Vagina (tissue), 2 donors: ENCODE data around the gene PCDHB12. TPM values are rescaled to one million over a fixed set of nuclear protein-coding genes. Genes with fewer than 3 reads are reported as not detected.
"Not testable (repeated sequence)": the region's sequence is repeated elsewhere in the genome, so short reads cannot be mapped to it uniquely, and the experiment has no call there.

Source experiments
- DNase-seq, 2 donors: peaks; one replicate each; pipeline ENCODE4 v3.0.0-alpha.2; 2017; ENCODE audit errors: extremely low spot score in 2 of 2
- H3K27ac ChIP-seq: fragments of 200-600 bp; sonication (generic); one replicate; pipeline ENCODE4 v1.5.1; 2019
- H3K27me3 ChIP-seq: fragments of 200-600 bp; sonication (generic); one replicate; pipeline ENCODE4 v1.5.1; 2019
- H3K36me3 ChIP-seq, 2 donors: fragments of 200-600 bp; sonication (generic); one replicate each; pipeline ENCODE4 v1.5.1; 2017 to 2019
- H3K4me1 ChIP-seq: fragments of 200-600 bp; sonication (generic); one replicate; pipeline ENCODE4 v1.5.1; 2019
- H3K4me3 ChIP-seq, 2 donors: fragments of 200-600 bp; sonication (generic); 1 replicate in 1 of 2; 2 replicates in 1 of 2; pipeline ENCODE4 v1.5.1; 2016 to 2019
- H3K9me3 ChIP-seq: fragments of 200-600 bp; sonication (generic); one replicate; pipeline ENCODE4 v1.5.1; 2019
- CTCF ChIP-seq, 3 experiments: fragments of 450-650 bp in 2 of 3; fragments of 200-600 bp in 1 of 3; sonication (generic) in 1 of 3; IDR thresholded peaks; one replicate each; pipeline ENCODE4 v1.5.1; 2017 to 2019; ENCODE audit warnings: antibody characterized with exemption in 3 of 3, mild to moderate bottlenecking in 2 of 3, moderate library complexity in 2 of 3
- POLR2A ChIP-seq, 2 donors: fragments of 450-650 bp; IDR thresholded peaks; one replicate each; pipeline ENCODE4 v1.6.1; 2017; ENCODE audit warnings: antibody characterized with exemption in 2 of 2, mild to moderate bottlenecking in 2 of 2, moderate library complexity in 2 of 2
- POLR2AphosphoS5 ChIP-seq, 2 donors: sonication (generic); formaldehyde crosslinking; IDR thresholded peaks; one replicate each; pipeline ENCODE4 v1.9.0; 2017; ENCODE audit warnings: antibody characterized with exemption in 2 of 2, mild to moderate bottlenecking in 2 of 2, low read depth in 1 of 2; ENCODE audit not compliant: insufficient read depth in 1 of 2
- intact Hi-C: fragments of 100-400 bp; cut with DNase I; formaldehyde crosslinking; loops from one replicate; pipeline ENCODE4 v1.15.1; 2023
- total RNA-seq: library from RNA; depleted of rRNA; stranded (reverse); fragments of >200 nt; gene quantifications from one replicate; pipeline ENCODE4 v1.2.3, GENCODE V29; 2016

PCDHB12 gene
- total RNA-seq: 2.5 TPM

- Histone ChIP-seq H3K27me3 (no peaks in the 10 kb centered on the region), H3K4me3 (peak within 1 kb of the TSS; percentile 2 to 22), H3K36me3 (no peaks in the 10 kb centered on the region), H3K4me1 (no peaks in the 10 kb centered on the region), H3K9me3 (peaks cover 13% of the 10 kb centered on the region), H3K27ac (no peak within 1 kb of the TSS)
- intact Hi-C loops: no loop called here
- DNase-seq: no peak
- no peak for TF ChIP-seq CTCF (IDR thresholded peaks at IDR 0.05)
- TF ChIP-seq POLR2AphosphoS5 (IDR thresholded peaks at IDR 0.05; ENCODE audit: insufficient read depth in 1 of 2, low read depth in 1 of 2): no peak
- TF ChIP-seq POLR2A (IDR thresholded peaks at IDR 0.05): no peak
These were observed at the start of gene PCDHB12 for GRCh38 chr5:141208478-141208877. TSS of gene PCDHB12 (plus strand) at chr5:141208719. CDS start at chr5:141208908, 189 bp downstream.

GRCh38 chr5:141172381-141173204 lies 35.9 kb upstream of the PCDHB12 start, which contains the start of gene PCDHB7:
TSS of gene PCDHB7 (plus strand) at chr5:141172644. CDS start at chr5:141172836, 192 bp downstream.
- peaks cover 15% of the 10 kb centered on the region for H3K9me3 ChIP-seq
- DNase-seq: no peak
- intact Hi-C loops: no loop called here
- H3K36me3 ChIP-seq: no peaks in the 10 kb centered on the region
- no peak within 1 kb of the TSS for H3K27ac ChIP-seq
- H3K4me1 ChIP-seq: no peaks in the 10 kb centered on the region
- H3K27me3 ChIP-seq: no peaks in the 10 kb centered on the region
- H3K4me3 ChIP-seq: peak within 1 kb of the TSS in 1 of 2 donors; percentile 9
- TF ChIP-seq POLR2AphosphoS5 (IDR thresholded peaks at IDR 0.05; ENCODE audit: insufficient read depth in 1 of 2, low read depth in 1 of 2): no peak

GRCh38 chr5:141174291-141175104 lies 34.0 kb upstream of the PCDHB12 start:
- not testable (repeated sequence) for H3K27me3 ChIP-seq, H3K4me1 ChIP-seq, H3K36me3 ChIP-seq, H3K4me3 ChIP-seq, H3K27ac ChIP-seq
- intact Hi-C loops: loop anchor here (5.0 kb wide), 1 partner anchor 1598 kb away; the partner anchor contains the start of gene ARHGAP26
- DNase-seq: peak in 1 of 2 donors; percentile 88
- peaks cover 25% of the 10 kb centered on the region for H3K9me3 ChIP-seq

GRCh38 chr5:141175933-141176332 lies 32.6 kb upstream of the PCDHB12 start:
- intact Hi-C loops: loop anchor here (5.0 kb wide), 1 partner anchor 1596 kb away; the partner anchor contains the start of gene ARHGAP26
- H3K9me3 ChIP-seq: peaks cover 29% of the 10 kb centered on the region
- H3K4me1 ChIP-seq: no peaks in the 10 kb centered on the region
- no peaks in the 10 kb centered on the region for H3K27me3 ChIP-seq
- TF ChIP-seq CTCF (IDR thresholded peaks at IDR 0.05): no peak
- TF ChIP-seq POLR2A (IDR thresholded peaks at IDR 0.05): no peak
- TF ChIP-seq POLR2AphosphoS5 (IDR thresholded peaks at IDR 0.05; ENCODE audit: insufficient read depth in 1 of 2, low read depth in 1 of 2): no peak
- H3K4me3 ChIP-seq: no peak overlapping the region
- no peak for DNase-seq
- no peaks in the 10 kb centered on the region for H3K36me3 ChIP-seq
- H3K27ac ChIP-seq: no peak overlapping the region

- H3K27me3 ChIP-seq, DNase-seq, H3K36me3 ChIP-seq, H3K27ac ChIP-seq, H3K4me3 ChIP-seq, H3K4me1 ChIP-seq: not testable (repeated sequence)
- peaks cover 29% of the 10 kb centered on the region for H3K9me3 ChIP-seq
- intact Hi-C loops: loop anchor here (5.0 kb wide), 1 partner anchor 1595 kb away; the partner anchor contains the start of gene ARHGAP26
These were observed 30.8 kb upstream of the PCDHB12 start, which contains the start of gene PCDHB8 for GRCh38 chr5:141177577-141178191. TSS of gene PCDHB8 (plus strand) at chr5:141177790. CDS start at chr5:141178035, 245 bp downstream.

GRCh38 chr5:141179371-141179770 lies 29.1 kb upstream of the PCDHB12 start:
- H3K27ac ChIP-seq, H3K4me3 ChIP-seq, H3K36me3 ChIP-seq, H3K27me3 ChIP-seq, DNase-seq, H3K4me1 ChIP-seq: not testable (repeated sequence)
- intact Hi-C loops: loop anchor here (5.0 kb wide), 1 partner anchor 1593 kb away; the partner anchor contains the start of gene ARHGAP26
- peaks cover 36% of the 10 kb centered on the region for H3K9me3 ChIP-seq

GRCh38 chr5:141179876-141180275 lies 28.6 kb upstream of the PCDHB12 start:
- not testable (repeated sequence) for H3K4me1 ChIP-seq, H3K27ac ChIP-seq, DNase-seq, H3K4me3 ChIP-seq, H3K27me3 ChIP-seq, H3K36me3 ChIP-seq
- H3K9me3 ChIP-seq: peaks cover 36% of the 10 kb centered on the region
- intact Hi-C loops: loop anchor here (5.0 kb wide), 1 partner anchor 1592 kb away; the partner anchor contains the start of gene ARHGAP26
